ENCODE results near the gene SENP3. TPM values are rescaled to one million over a fixed set of nuclear protein-coding genes. Genes with fewer than 3 reads are reported as not detected.
A peak's percentile ranks its signal among the peaks of the same experiment; 100 is the strongest.

The SENP3 gene
- total and polyA plus RNA-seq, 2 of the 13 experiments (the other 11 are each of a cell fraction or from before 2014, with no cell fraction given): 55.8 to 75.4 TPM

DNA sequence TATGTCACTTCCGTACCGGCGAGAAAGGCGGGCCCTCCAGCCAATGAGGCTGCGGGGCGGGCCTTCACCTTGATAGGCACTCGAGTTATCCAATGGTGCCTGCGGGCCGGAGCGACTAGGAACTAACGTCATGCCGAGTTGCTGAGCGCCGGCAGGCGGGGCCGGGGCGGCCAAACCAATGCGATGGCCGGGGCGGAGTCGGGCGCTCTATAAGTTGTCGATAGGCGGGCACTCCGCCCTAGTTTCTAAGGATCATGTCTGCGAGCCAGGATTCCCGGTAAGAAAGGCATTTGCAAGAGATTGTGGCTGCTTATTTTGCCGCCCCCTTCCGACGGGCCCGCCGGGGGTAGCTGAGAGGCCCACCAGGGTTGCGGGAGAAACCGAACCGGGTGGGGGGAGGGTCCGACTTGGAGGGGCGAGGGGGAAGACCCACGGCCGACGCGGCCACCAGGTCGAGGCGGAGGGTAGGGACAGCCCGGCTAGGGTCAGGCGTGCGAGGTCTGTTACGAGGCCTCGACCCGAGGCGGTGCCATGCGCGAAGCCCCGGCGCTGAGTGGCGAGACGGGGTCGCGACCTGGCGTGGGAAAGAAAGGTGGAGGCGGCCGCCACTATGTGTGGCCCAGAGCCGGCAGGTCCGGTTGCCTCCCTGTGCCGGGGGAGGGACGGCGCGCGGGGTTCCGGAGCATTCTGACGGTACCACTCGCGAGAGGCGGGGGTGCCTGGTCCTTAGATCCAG is 11.0 kb downstream of the SENP3 start (continued):
- TF ChIP-seq, protein P1, sequence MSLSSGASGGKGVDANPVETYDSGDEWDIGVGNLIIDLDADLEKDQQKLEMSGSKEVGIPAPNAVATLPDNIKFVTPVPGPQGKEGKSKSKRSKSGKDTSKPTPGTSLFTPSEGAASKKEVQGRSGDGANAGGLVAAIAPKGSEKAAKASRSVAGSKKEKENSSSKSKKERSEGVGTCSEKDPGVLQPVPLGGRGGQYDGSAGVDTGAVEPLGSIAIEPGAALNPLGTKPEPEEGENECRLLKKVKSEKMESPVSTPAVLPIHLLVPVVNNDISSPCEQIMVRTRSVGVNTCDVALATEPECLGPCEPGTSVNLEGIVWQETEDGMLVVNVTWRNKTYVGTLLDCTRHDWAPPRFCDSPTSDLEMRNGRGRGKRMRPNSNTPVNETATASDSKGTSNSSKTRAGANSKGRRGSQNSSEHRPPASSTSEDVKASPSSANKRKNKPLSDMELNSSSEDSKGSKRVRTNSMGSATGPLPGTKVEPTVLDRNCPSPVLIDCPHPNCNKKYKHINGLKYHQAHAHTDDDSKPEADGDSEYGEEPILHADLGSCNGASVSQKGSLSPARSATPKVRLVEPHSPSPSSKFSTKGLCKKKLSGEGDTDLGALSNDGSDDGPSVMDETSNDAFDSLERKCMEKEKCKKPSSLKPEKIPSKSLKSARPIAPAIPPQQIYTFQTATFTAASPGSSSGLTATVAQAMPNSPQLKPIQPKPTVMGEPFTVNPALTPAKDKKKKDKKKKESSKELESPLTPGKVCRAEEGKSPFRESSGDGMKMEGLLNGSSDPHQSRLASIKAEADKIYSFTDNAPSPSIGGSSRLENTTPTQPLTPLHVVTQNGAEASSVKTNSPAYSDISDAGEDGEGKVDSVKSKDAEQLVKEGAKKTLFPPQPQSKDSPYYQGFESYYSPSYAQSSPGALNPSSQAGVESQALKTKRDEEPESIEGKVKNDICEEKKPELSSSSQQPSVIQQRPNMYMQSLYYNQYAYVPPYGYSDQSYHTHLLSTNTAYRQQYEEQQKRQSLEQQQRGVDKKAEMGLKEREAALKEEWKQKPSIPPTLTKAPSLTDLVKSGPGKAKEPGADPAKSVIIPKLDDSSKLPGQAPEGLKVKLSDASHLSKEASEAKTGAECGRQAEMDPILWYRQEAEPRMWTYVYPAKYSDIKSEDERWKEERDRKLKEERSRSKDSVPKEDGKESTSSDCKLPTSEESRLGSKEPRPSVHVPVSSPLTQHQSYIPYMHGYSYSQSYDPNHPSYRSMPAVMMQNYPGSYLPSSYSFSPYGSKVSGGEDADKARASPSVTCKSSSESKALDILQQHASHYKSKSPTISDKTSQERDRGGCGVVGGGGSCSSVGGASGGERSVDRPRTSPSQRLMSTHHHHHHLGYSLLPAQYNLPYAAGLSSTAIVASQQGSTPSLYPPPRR (CRISPR knock-in tag; IDR thresholded peaks at IDR 0.05; ENCODE audit: borderline replicate concordance): 0 out of 2 replicates have a peak, but pooled peaks have one; percentile 31
- TF ChIP-seq SRSF4 (IDR thresholded peaks at IDR 0.05; ENCODE audit: low read depth, low read length, poor library complexity, severe bottlenecking): no peak
- no peak for TF ChIP-seq KDM3A (CRISPR knock-in tag; IDR thresholded peaks at IDR 0.05; ENCODE audit: low read depth)
- TF ChIP-seq, protein P2, sequence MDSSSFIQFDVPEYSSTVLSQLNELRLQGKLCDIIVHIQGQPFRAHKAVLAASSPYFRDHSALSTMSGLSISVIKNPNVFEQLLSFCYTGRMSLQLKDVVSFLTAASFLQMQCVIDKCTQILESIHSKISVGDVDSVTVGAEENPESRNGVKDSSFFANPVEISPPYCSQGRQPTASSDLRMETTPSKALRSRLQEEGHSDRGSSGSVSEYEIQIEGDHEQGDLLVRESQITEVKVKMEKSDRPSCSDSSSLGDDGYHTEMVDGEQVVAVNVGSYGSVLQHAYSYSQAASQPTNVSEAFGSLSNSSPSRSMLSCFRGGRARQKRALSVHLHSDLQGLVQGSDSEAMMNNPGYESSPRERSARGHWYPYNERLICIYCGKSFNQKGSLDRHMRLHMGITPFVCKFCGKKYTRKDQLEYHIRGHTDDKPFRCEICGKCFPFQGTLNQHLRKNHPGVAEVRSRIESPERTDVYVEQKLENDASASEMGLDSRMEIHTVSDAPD (CRISPR knock-in tag; IDR thresholded peaks at IDR 0.05): no peak
- TF ChIP-seq SP1 (IDR thresholded peaks at IDR 0.05): no peak
- TF ChIP-seq SP1 (CRISPR knock-in tag; IDR thresholded peaks at IDR 0.05): peak; percentile 91
- no peak for TF ChIP-seq ZKSCAN8 (CRISPR knock-in tag; IDR thresholded peaks at IDR 0.05; ENCODE audit: borderline replicate concordance)
- TF ChIP-seq, protein P3, sequence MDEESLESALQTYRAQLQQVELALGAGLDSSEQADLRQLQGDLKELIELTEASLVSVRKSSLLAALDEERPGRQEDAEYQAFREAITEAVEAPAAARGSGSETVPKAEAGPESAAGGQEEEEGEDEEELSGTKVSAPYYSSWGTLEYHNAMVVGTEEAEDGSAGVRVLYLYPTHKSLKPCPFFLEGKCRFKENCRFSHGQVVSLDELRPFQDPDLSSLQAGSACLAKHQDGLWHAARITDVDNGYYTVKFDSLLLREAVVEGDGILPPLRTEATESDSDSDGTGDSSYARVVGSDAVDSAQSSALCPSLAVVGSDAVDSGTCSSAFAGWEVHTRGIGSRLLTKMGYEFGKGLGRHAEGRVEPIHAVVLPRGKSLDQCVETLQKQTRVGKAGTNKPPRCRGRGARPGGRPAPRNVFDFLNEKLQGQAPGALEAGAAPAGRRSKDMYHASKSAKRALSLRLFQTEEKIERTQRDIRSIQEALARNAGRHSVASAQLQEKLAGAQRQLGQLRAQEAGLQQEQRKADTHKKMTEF (CRISPR knock-in tag; IDR thresholded peaks at IDR 0.05): peak; percentile 96
- 0 out of 2 replicates have a peak, but pooled peaks have one; percentile 18 for TF ChIP-seq ZNF616 (CRISPR knock-in tag; IDR thresholded peaks at IDR 0.05; ENCODE audit: low read depth)
- TF ChIP-seq ZNF761 (CRISPR knock-in tag; conservative IDR thresholded peaks at IDR 0.05): no peak; the same call in 1 of the 2 replicates
- TF ChIP-seq, protein P4, sequence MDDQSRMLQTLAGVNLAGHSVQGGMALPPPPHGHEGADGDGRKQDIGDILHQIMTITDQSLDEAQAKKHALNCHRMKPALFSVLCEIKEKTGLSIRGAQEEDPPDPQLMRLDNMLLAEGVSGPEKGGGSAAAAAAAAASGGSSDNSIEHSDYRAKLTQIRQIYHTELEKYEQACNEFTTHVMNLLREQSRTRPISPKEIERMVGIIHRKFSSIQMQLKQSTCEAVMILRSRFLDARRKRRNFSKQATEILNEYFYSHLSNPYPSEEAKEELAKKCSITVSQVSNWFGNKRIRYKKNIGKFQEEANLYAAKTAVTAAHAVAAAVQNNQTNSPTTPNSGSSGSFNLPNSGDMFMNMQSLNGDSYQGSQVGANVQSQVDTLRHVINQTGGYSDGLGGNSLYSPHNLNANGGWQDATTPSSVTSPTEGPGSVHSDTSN (CRISPR knock-in tag; IDR thresholded peaks at IDR 0.05; ENCODE audit: borderline replicate concordance): peak; percentile 98
- TF ChIP-seq, protein P5, sequence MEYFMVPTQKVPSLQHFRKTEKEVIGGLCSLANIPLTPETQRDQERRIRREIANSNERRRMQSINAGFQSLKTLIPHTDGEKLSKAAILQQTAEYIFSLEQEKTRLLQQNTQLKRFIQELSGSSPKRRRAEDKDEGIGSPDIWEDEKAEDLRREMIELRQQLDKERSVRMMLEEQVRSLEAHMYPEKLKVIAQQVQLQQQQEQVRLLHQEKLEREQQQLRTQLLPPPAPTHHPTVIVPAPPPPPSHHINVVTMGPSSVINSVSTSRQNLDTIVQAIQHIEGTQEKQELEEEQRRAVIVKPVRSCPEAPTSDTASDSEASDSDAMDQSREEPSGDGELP (IDR thresholded peaks at IDR 0.05; ENCODE audit: borderline replicate concordance, low read depth): peak; percentile 4; the same call in 1 of the 2 replicates
- TF ChIP-seq, protein P6, sequence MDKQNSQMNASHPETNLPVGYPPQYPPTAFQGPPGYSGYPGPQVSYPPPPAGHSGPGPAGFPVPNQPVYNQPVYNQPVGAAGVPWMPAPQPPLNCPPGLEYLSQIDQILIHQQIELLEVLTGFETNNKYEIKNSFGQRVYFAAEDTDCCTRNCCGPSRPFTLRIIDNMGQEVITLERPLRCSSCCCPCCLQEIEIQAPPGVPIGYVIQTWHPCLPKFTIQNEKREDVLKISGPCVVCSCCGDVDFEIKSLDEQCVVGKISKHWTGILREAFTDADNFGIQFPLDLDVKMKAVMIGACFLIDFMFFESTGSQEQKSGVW (CRISPR knock-in tag; IDR thresholded peaks at IDR 0.05; ENCODE audit: borderline replicate concordance): no peak
- TF ChIP-seq MAFF (IDR thresholded peaks at IDR 0.05; ENCODE audit: low read depth, low read length): no peak
- TF ChIP-seq SATB2 (CRISPR knock-in tag; IDR thresholded peaks at IDR 0.05): no peak
- no peak for TF ChIP-seq JUND (CRISPR knock-in tag; IDR thresholded peaks at IDR 0.05)
- no peak for TF ChIP-seq NR2F2 (IDR thresholded peaks at IDR 0.05; ENCODE audit: borderline replicate concordance, low read depth)
- no peak for TF ChIP-seq ZNF7 (CRISPR knock-in tag; IDR thresholded peaks at IDR 0.05)
- TF ChIP-seq PHF8 (CRISPR knock-in tag; IDR thresholded peaks at IDR 0.05): peak; percentile 61; the same call in 1 of the 2 replicates
